NCI-H345 treated with DMSO at 0.1 percent for 48 hours (cell line): Measurements from ENCODE around the gene KCNJ18.
"Not testable (repeated sequence)": the region's sequence is repeated elsewhere in the genome, so short reads cannot be mapped to it uniquely, and the experiment has no call there.

Experiments
- DNase-seq: peaks from one replicate; lab custom pipeline; 2025; ENCODE audit not compliant: unreplicated experiment; lab: John Stamatoyannopoulos, UW

The KCNJ18 gene

DNA sequence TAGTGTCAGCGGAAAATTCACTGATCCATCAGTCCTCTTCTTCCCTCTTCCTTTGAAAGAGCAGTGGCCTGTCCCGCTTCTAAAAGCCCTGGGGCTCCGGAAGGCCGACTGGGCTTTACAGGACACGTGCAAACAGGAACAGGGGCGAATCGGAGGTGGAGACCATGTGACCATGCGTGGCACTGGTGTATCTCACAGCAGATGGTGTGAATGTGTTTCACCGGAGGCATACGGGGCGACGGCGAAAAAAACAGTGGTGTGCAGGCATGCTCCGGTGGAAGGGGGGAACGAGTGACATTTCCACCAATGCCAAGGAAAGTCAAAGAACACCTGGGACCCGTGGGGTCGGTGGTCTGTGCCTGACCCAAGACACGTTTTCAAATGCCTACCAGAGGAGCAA is 8.4 kb upstream of the KCNJ18 start:
- not testable (repeated sequence) for DNase-seq

DNA sequence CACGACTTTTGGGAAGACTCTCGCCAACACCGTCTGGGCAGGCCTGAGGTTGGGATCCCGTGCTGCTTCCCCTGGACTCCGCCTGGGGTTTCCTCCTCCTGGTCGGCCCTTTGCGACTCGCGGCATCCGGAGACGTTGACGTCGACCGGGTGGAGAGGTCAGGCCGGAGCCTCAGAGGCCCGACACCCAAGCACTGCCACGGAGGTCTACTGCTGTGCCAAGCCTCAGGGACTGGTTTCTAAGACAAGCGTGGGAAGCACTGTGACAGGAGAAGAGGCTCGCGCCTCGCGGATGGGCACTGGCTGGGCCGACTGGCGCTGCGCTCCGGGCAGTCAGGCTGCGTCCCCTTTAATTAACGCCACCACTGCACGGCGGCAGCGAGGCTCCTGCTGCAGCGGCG is 7.9 kb upstream of the KCNJ18 start:
- DNase-seq, result not testable (repeated sequence)

- DNase-seq, result not testable (repeated sequence)
Measured at GRCh38 chr17:21685061-21685795, 7.1 kb upstream of the KCNJ18 start.

DNA sequence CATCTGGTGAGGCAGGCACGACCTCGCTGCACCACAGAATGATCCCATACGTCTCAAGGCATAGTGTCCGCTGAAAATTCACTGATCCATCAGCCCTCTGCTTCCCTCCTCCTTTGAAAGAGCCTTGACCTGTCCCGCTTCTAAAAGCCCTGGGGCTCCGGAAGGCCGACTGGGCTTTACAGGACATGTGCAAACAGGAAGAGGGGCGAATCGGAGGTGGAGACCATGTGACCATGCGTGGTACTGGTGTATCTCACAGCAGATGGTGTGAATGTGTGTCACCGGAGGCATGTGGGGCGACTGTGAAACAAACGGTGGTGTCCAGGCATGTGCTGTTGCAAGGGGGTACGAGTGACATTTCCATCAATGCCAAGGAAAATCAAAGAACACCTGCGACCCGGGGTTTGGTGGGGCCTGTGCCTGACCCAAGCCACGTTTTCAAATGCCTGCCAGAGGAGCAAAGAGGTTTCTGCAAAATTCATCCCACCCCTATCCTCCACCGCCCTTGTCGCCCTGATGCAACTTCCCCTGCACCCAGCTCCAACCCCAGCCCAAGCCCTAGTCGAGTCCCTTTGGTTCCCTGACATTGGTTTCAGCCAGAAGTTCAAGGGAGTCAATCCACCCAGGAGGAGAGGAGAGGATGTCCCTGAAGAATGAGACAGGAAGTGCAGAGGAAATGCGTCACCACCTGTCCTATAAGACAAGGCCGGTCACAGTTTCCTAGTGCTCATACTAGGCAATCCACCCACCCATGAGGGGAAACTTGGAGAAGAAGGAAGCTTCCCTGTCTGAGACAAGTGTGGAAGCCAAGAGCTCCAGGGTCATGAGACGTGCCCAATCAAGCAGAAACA is 5.9 kb upstream of the KCNJ18 start:
- DNase-seq, result no peak

DNA sequence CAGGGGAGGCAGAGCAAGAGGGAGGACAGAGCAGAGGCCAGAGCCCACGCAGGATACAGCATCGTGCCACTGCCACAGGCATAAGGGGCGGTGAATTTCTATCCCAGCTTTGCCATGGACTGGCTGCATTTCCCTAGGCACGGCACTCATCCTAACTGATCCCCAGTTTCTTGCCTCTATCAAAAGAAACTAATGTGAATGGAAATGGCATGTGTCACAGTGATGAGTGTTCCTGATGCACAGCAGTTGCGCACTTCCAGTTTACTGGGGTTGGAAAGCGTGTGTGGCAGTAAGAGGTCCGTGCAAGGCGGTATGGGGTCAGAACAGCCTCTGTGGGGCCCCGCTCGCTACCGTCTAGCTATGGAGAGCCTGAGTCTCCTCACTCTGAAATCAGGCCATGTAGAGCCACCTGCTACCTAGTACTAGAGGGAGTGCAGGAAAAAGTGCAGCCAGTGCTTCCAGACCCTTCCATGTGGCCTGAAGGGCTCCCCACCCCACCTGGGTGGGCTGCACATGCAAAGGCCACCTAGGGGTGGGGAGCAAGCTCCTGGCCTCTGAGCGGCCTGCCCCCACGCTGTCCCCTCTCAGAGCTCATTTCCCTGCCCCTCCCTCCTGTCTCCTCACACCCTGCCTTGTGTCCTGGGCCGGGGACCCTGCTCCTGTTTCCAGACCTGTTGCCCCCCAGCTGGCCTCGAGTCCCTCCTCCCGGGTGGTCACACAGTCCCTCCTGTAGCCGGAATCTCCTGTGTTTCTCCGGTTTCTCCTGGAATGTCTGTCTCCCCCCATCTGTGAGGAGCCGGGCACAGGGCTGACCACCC is 5.0 kb upstream of the KCNJ18 start:
- DNase-seq, result no peak

DNA sequence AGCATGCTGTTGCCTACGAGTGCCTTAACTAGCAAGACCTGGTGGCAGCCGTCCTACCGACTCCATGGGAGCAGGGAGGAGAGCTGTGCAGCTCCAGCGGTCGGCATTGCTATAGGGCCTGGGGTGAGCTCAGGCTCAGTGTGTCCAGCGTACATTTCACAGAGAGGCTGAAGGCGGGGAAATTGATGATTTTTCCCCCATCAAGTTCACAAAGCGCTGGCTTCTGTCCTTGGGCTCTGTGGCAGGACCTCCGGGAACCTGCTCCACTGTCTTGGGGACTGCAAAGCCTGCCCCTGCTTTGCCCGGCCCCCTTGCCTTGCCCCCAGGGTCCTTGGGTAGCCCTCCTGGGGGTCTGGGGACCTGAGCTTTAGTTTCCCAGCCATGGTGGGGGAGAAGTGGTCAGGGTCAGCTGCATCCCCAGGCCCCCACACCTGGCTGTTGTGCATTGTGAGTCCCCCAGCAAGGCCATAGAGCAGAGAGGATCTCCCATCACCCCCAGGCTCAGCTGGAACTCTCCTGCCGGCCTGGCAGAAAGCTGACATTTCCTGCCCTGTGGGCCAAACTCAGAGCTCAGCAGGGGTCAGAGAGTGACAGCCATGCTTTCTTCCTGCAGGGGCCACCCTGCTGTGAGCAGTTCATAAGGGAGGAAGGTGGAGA is 3.9 kb upstream of the KCNJ18 start:
- DNase-seq, result no peak

- no peak for DNase-seq
Measured at GRCh38 chr17:21689604-21690003, 2.7 kb upstream of the KCNJ18 start.

DNA sequence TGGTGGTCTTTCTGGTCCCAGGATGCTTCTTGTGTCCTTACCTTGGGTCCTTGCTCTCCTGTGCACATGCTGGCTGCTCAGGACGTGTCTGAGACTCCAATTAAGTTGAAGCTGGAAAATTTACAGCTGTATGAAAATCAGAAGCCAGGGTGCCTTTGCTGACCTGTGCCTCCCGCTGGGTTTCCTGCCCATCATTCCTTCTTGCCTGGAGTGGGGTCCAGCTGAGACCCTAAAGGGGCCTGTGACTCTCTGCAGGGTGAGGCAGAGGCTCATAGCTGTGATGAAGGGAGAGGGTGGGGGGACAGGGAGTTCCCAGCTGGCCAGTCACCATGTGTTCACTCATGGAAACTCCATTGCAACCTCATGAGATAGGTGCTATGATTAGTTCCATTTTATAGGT is 1.5 kb upstream of the KCNJ18 start:
- not testable (repeated sequence) for DNase-seq

GRCh38 chr17:21691481-21691880 is 842 bp upstream of the KCNJ18 start:
- DNase-seq, result not testable (repeated sequence)

DNA sequence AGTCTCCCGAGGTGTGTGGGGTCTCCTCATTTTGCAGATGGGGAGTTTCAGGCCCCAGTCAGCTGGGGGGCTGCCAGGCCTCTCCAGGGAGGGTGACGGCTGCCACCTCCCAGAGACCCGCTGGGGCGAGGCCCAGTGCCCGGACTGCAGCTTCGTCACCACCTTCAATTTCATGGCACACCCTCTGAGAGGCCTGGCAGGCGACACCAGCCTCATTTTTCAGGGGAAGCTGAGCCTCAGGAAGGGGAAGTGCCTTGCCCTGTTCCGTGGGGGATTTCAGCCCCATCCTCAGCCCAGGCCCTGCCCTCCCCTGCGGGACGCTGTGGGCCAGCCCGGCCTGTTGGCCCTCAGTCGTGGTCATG is 362 bp downstream of the KCNJ18 start:
- DNase-seq, result not testable (repeated sequence)

DNA sequence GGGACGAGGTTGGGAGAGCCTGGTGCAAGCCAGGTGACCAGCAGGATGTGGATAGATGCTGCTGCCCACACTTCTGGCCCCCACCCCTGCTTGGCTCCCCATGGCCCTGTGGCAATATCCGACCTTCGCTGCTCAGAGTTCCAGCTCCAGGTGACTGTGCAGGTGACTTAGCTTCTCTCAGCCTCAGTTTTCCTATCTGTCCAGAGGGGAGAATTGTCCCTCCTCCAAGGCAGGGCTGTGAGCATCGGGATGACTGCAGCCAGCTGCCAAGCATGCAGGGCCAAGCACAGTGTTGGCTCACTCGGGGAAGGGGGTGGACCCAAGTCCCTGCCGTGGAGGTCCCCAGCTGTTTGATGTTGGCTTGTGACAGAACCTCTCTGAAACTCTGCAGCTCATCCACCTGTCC is 1.1 kb downstream of the KCNJ18 start:
- not testable (repeated sequence) for DNase-seq

DNA sequence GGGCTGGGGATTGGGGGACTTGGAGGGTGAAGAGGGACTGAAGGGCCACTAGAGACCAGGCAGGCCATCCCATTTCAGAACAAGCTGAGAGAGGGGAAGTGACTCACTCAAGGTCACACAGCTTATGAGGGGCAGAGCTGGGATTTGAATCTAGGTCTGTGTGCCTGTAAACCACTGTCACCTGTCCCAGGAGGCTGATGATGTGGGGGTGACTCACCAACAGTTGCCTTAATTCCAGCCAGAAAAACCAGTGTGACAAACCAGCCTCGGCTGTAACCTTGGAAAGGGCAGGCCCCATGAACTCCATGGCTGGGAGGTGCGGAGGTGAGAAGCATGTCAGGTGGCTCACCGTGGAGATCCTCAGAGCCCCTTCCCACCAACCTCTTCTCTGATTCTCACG is 1.6 kb downstream of the KCNJ18 start:
- DNase-seq, result not testable (repeated sequence)

GRCh38 chr17:21696227-21696626 is 3.9 kb downstream of the KCNJ18 start:
- DNase-seq, result not testable (repeated sequence)

GRCh38 chr17:21696842-21697507 is 4.7 kb downstream of the KCNJ18 start:
- DNase-seq, result not testable (repeated sequence)

GRCh38 chr17:21697508-21697860 is 5.2 kb downstream of the KCNJ18 start:
- DNase-seq, result not testable (repeated sequence)

DNA sequence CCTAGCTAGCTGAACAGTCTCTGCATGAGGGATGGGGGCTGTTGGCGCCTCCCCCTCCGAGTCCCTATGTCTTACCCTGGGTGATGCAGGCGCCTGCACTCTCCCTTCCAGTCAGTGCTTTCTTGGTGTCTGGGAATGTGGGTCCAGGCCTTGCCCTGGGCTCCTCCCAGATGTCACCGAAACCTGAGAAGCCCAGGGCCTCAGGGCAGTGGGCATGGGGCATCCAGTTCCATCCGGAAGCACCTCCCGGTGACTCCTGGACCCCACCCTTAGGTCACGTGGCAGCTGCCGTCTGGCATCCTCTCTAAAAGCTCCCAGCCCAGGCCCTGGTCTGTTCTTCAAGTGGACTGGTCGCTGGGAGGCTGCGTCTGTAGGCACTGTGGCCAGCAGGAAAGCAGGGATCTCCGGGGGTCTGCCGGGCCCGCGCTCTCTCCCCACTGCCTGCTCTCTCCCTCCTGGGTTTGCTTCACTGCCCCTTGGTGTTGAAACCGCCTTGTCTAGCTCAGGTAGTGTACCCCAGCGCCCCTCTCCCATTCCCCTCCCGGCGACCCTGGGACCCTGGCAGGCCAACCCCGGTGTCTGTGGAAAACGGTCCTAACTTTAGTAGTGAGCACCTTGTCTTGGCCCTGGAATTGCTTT is 6.2 kb downstream of the KCNJ18 start:
- not testable (repeated sequence) for DNase-seq

DNA sequence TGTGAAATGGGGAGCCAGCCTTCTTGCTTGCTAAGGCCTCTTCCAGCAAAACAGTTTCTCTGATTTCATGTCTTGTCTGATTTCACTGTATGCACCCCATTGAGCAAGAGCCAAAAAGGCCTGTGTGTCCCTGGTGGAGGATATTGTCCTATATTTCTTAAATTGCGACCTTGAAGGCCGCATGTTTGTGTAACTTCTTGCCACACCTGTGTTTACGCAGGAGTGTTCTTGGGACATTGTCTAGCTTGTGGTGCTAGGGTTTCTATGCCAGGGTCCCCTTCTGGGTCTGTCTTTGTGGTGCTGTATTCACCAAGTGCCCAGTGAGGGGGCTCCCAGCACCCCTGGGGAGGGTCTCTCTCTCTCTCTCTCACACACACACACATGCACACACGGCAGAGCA is 6.8 kb downstream of the KCNJ18 start:
- DNase-seq, result not testable (repeated sequence)

DNA sequence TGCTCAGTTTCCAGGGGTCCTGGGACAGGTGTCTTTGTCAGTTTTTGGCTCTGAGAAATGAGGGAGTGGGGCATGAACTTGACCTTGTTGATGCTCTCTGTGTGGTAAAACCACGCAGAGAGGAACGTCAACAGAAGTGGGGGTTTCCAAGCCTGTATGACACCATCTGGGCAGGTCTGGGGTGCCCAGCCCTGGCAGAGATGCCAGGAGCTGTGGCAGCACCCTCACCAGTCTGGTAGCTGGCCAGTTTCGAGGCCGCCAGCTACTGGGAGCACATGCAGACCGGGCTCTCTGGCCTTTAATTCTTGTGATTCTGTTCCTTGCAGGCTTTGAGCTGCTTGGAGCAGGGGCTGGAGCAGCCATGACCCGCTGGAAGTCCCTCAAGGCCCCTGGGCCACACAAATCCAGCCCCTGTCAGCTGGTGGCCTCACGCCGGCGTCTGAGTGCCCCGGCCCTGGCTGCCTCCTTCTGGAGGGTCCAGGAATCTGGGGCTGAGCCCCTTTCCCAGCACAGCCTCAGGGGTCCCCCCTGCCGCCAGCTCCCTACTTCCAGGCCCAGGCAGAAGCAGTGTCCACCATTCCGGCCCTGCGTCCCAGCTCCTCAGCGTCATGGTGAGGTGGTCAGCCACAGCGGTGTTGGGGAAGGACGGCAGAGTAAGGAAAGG is 7.4 kb downstream of the KCNJ18 start:
- DNase-seq, result not testable (repeated sequence)

DNA sequence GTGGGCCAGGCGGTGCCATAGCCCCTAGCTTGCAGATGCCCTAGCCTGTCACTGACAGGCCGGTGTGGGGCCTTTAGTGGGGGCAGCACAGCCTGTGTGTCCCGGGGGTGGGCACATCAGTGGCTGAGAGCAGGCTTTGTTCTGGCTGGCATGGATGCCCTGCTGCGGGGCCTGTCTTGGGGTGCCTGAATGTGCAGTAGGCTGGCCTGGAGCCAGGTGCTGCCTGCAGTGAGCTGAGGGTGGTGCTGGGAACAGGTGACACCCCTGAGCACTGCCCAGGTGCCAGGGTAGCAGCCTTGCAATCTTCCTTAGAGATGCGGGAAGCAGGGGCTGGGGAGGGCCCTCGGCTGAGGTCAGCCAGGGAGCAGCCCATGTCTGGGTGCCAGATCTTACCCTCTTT is 8.8 kb downstream of the KCNJ18 start:
- DNase-seq, result not testable (repeated sequence)
